Kidney (tissue), 14 donors: ENCODE data around the gene HIPK2. TPM values are rescaled to one million over a fixed set of nuclear protein-coding genes. Genes with fewer than 3 reads are reported as not detected.

Experiments used
- DNase-seq, 5 donors: peaks; one replicate each; pipeline ENCODE4 v3.0.0-alpha.2; 2013 to 2020
- FAIRE-seq: peaks from 2 replicates; lab custom pipeline; 2012; peaks lifted over from hg19 to GRCh38; lab: Jason Lieb, UNC
- H3K27ac ChIP-seq, 2 donors: one replicate each; pipeline ENCODE4 v1.7.0; 2013; ENCODE audit warnings: low read depth in 2 of 2, low read length in 2 of 2, inconsistent platforms in 1 of 2
- H3K27me3 ChIP-seq: one replicate; pipeline ENCODE4 v1.7.1; 2013; ENCODE audit warnings: low read length, inconsistent platforms; ENCODE audit not compliant: control insufficient read depth, insufficient read depth
- H3K36me3 ChIP-seq, 3 donors: one replicate each; pipeline versions ENCODE4 v1.7.0 to v1.7.1; 2013; ENCODE audit warnings: low read length in 3 of 3, control low read depth in 1 of 3, inconsistent platforms in 1 of 3; ENCODE audit not compliant: insufficient read depth in 3 of 3, control insufficient read depth in 2 of 3
- H3K4me1 ChIP-seq, 3 donors: one replicate each; pipeline versions ENCODE4 v1.7.0 to v1.7.1; 2013; ENCODE audit warnings: low read length in 3 of 3, inconsistent platforms in 1 of 3, low read depth in 1 of 3; ENCODE audit not compliant: control insufficient read depth in 2 of 3, insufficient read depth in 2 of 3
- H3K4me3 ChIP-seq, 3 donors: one replicate each; pipeline versions ENCODE4 v1.7.0 to v1.8.1; 2013; ENCODE audit warnings: low read length in 3 of 3, control low read depth in 1 of 3, inconsistent platforms in 1 of 3
- H3K9ac ChIP-seq, 3 donors: one replicate each; pipeline versions ENCODE4 v1.7.0 to v1.7.1; 2013; ENCODE audit warnings: low read length in 3 of 3, control low read depth in 1 of 3, inconsistent platforms in 1 of 3
- H3K9me3 ChIP-seq, 3 donors: one replicate each; pipeline versions ENCODE4 v1.7.0 to v1.7.1; 2013; ENCODE audit warnings: low read length in 3 of 3, control low read depth in 1 of 3, inconsistent platforms in 1 of 3; ENCODE audit not compliant: control insufficient read depth in 2 of 3, insufficient read depth in 1 of 3
- CTCF ChIP-seq: IDR thresholded peaks from 3 replicates; pipeline ENCODE4 v1.5.1; 2012; ENCODE audit warnings: mild to moderate bottlenecking, moderate library complexity, borderline replicate concordance; ENCODE audit not compliant: insufficient read depth; ENCODE audit errors: extremely low read depth
- intact Hi-C: fragments of 100-400 bp; cut with DNase I; formaldehyde crosslinking; loops from one replicate; pipeline ENCODE4 v1.11.1; 2022
- polyA plus RNA-seq: library from polyadenylated mRNA; stranded (reverse); fragments of 350-450 nt; fragmentation: Illumina TruSeq; extraction: RNeasy Lipid Tissue Mini Kit (QIAGEN cat#74804); gene quantifications from one replicate; pipeline ENCODE4 v1.2.3, GENCODE V29; 2014; ENCODE audit warnings: low read depth, low replicate concordance; ENCODE audit not compliant: insufficient read depth
- total RNA-seq: library from RNA; stranded (reverse); fragmentation: NEBNext Ultra II Directional; extraction: Animal tissue kit (Norgen Biotek cat#: 25700); gene quantifications from one replicate; pipeline ENCODE4 v1.2.1, GENCODE V29; 2021
- donor health status: control.
- donor health status: control.
- donor health status: control.
- donor health status: control.
- donor health status: control.
- donor health status: DM: yes; HTN: yes; CAD: no.
- donor health status: Normal renal cell carcinoma (clear cell type).

HIPK2 gene
- total and polyA plus RNA-seq, 2 donors from 2014 or later = 9.6 to 153 TPM

DNA sequence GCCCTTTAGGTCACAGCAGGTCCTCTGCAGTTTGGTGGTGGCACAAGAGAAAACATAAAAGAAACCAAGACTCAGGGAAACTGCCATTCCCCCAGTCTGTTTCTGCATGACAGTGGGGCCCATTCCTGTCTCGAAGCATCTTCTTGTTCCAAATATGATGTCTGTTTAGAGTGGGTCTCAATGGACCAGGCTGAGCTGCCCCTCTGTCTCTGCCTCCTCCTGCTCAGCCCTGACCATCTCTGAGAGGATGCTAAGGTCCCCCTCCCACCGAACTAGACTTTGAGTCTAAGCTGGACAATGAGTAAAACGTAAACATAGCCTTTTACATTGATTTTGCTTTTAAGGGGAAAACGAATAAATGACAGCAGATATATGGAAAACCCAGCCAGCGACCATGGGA is 213.9 kb downstream of the HIPK2 start:
- Histone ChIP-seq H3K4me3 (no peak overlapping the region), H3K9ac (no peak overlapping the region), H3K36me3 (peaks cover 0 to 2% (median 0%) of the 10 kb centered on the region in 3 donors), H3K9me3 (no peaks in the 10 kb centered on the region), H3K4me1 (no peaks in the 10 kb centered on the region), H3K27me3 (no peaks in the 10 kb centered on the region), H3K27ac (no peak overlapping the region)
- TF ChIP-seq CTCF = no peak
- intact Hi-C loops = no loop called here
- DNase-seq = peak in 1 of 5 donors; percentile 1
- no peak for FAIRE-seq

GRCh38 chr7:139562961-139563565 is 214.7 kb downstream of the HIPK2 start:
- DNase-seq = peak in 2 of 5 donors; percentile 7 to 53
- H3K27ac ChIP-seq = no peak overlapping the region
- H3K4me1 ChIP-seq = no peaks in the 10 kb centered on the region
- no peak overlapping the region for H3K4me3 ChIP-seq
- no peak overlapping the region for H3K9ac ChIP-seq
- H3K27me3 ChIP-seq = no peaks in the 10 kb centered on the region
- no peak for TF ChIP-seq CTCF
- H3K36me3 ChIP-seq = peaks cover 0 to 2% (median 0%) of the 10 kb centered on the region in 3 donors
- intact Hi-C loops = no loop called here
- FAIRE-seq = no peak
- no peaks in the 10 kb centered on the region for H3K9me3 ChIP-seq

DNA sequence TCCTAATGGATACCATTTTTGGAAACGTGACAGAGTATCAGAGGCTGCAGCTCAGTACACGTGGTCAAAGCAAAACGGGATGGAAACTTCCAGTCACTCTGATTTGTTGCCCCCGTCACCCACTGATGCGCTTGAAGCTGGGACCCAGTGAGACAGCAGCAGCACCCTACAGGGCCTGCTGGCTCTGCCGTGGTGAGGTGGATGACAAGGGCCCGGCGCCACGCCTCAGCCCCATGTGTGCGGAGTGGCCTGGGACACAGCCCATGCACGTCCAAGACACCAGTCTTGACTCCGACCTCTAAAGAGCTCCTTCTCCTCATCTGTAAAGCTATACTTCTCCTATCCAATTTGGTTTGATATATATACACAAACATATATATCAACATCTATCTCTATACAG is 215.3 kb downstream of the HIPK2 start:
- intact Hi-C loops = no loop called here
- Histone ChIP-seq H3K4me1 (no peaks in the 10 kb centered on the region), H3K9ac (no peak overlapping the region), H3K4me3 (no peak overlapping the region), H3K27me3 (no peaks in the 10 kb centered on the region), H3K9me3 (no peaks in the 10 kb centered on the region), H3K36me3 (no peaks in the 10 kb centered on the region), H3K27ac (no peak overlapping the region)
- TF ChIP-seq CTCF = no peak
- DNase-seq (no peak), FAIRE-seq (no peak)

DNA sequence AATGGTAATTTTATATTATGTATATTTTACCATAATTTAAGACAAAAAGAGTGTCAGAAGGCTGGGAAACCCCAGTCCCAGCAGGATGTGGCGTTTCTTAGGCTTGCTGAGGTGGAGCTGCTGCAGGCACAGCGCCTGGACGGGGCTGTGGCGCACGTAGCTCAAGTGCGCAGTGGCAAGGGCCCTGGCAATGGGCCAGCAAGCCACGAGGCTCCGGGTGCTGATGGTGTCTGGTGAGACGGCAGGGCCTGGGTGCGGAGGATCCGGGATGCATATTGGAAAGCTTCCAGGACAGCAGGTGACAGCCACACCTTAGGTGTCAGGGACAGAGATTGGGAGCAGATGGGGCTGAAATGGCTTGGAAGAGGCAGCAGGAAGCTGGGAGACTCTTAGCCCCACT is 217.1 kb downstream of the HIPK2 start:
- intact Hi-C loops = no loop called here
- FAIRE-seq = no peak

More for the DNA sequence above, 217.1 kb downstream of the HIPK2 start:
- Histone ChIP-seq H3K9ac (no peak overlapping the region), H3K27ac (no peak overlapping the region), H3K4me3 (no peak overlapping the region), H3K4me1 (no peaks in the 10 kb centered on the region), H3K27me3 (no peaks in the 10 kb centered on the region), H3K9me3 (no peaks in the 10 kb centered on the region), H3K36me3 (no peaks in the 10 kb centered on the region)
- DNase-seq = no peak
- no peak for TF ChIP-seq CTCF
